NCI-H2227 (cell line): ENCODE results near the gene GRAMD1A.
A peak's percentile ranks its signal among the peaks of the same experiment; 100 is the strongest.
"Not testable (repeated sequence)": the region's sequence is repeated elsewhere in the genome, so short reads cannot be mapped to it uniquely, and the experiment has no call there.

Experiments
- DNase-seq: peaks from one replicate; lab custom pipeline; 2025; ENCODE audit not compliant: unreplicated experiment; lab: John Stamatoyannopoulos, UW

The GRAMD1A gene

GRCh38 chr19:34999498-35000337 lies at the start of gene GRAMD1A:
TSS of gene GRAMD1A (plus strand) at chr19:35000323. CDS start at chr19:35000479, 156 bp downstream.
- peak; percentile 100 for DNase-seq

- peak; percentile 46 for DNase-seq
These were observed 47.0 kb upstream of the GRAMD1A start for GRCh38 chr19:34953092-34953491.

GRCh38 chr19:34957830-34958751 lies 42.0 kb upstream of the GRAMD1A start:
- DNase-seq = no peak

- DNase-seq = no peak
These were observed 41.1 kb upstream of the GRAMD1A start for GRCh38 chr19:34959021-34959420.

- DNase-seq = no peak
These were observed 39.9 kb upstream of the GRAMD1A start for GRCh38 chr19:34960103-34960805.

GRCh38 chr19:34960940-34961679 lies 39.0 kb upstream of the GRAMD1A start:
- DNase-seq = no peak

- DNase-seq = no peak
These were observed 38.1 kb upstream of the GRAMD1A start for GRCh38 chr19:34961775-34962686.

- DNase-seq = peak; percentile 58
These were observed 37.2 kb upstream of the GRAMD1A start for GRCh38 chr19:34962687-34963572.

- DNase-seq = peak; percentile 94
These were observed 36.3 kb upstream of the GRAMD1A start, which contains the start of gene ZNF792 for GRCh38 chr19:34963573-34964406. TSS of gene ZNF792 (minus strand) at chr19:34964229. CDS start at chr19:34963662, 567 bp downstream.

- DNase-seq = no peak
These were observed 35.5 kb upstream of the GRAMD1A start for GRCh38 chr19:34964598-34964997.

- not testable (repeated sequence) for DNase-seq
These were observed 34.6 kb upstream of the GRAMD1A start for GRCh38 chr19:34965505-34965904.

GRCh38 chr19:34967551-34967950 lies 32.6 kb upstream of the GRAMD1A start:
- no peak for DNase-seq

GRCh38 chr19:34969721-34970120 lies 30.4 kb upstream of the GRAMD1A start:
- DNase-seq = no peak

GRCh38 chr19:34970185-34970780 lies 29.8 kb upstream of the GRAMD1A start:
- DNase-seq = not testable (repeated sequence)

- DNase-seq = no peak
These were observed 27.9 kb upstream of the GRAMD1A start for GRCh38 chr19:34972163-34972705.

GRCh38 chr19:34974646-34975045 lies 25.5 kb upstream of the GRAMD1A start:
- no peak for DNase-seq

- no peak for DNase-seq
These were observed 25.1 kb upstream of the GRAMD1A start for GRCh38 chr19:34975056-34975455.
